ENCODE data around the gene PUS3. TPM values are rescaled to one million over a fixed set of nuclear protein-coding genes. Genes with fewer than 3 reads are reported as not detected.

PUS3 gene, protein sequence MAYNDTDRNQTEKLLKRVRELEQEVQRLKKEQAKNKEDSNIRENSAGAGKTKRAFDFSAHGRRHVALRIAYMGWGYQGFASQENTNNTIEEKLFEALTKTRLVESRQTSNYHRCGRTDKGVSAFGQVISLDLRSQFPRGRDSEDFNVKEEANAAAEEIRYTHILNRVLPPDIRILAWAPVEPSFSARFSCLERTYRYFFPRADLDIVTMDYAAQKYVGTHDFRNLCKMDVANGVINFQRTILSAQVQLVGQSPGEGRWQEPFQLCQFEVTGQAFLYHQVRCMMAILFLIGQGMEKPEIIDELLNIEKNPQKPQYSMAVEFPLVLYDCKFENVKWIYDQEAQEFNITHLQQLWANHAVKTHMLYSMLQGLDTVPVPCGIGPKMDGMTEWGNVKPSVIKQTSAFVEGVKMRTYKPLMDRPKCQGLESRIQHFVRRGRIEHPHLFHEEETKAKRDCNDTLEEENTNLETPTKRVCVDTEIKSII
- 16.5 and 23.6 TPM in 2 replicates for total RNA-seq

- H3K9me3 Mint-ChIP-seq: no peaks in the 10 kb centered on the region
- H3K4me3 Mint-ChIP-seq: peak within 1 kb of the TSS; percentile 98
- H3K27me3 Mint-ChIP-seq (ENCODE audit: insufficient read depth): peaks cover 34% of the 10 kb centered on the region
- H3K4me1 Mint-ChIP-seq (ENCODE audit: low read depth): peaks cover 28% of the 10 kb centered on the region
- peaks cover 30% of the 10 kb centered on the region for H3K36me3 Mint-ChIP-seq (ENCODE audit: low read depth)
- peak; percentile 85 for DNase-seq (ENCODE audit: low spot score)
- intact Hi-C loops (cut with micrococcal nuclease): loop anchor here (1.0 to 5.0 kb wide), 11 partner anchors 16 to 949 kb away; partner anchors contain the start of genes CCDC15, CHEK1, DCPS and EI24
- peak within 1 kb of the TSS; percentile 88 for H3K27ac Mint-ChIP-seq
Measured at GRCh38 chr11:125902927-125903710, at the start of gene PUS3. Gene PUS3, minus strand, starts transcription at chr11:125903206. Its CDS starts 6,922 bp downstream, at chr11:125896284.

GRCh38 chr11:125952559-125952958, 49.6 kb upstream of the PUS3 start:
- intact Hi-C loops (cut with micrococcal nuclease): no loop called here
- peaks cover 2% of the 10 kb centered on the region for H3K4me1 Mint-ChIP-seq (ENCODE audit: low read depth)
- no peaks in the 10 kb centered on the region for H3K9me3 Mint-ChIP-seq
- H3K27me3 Mint-ChIP-seq (ENCODE audit: insufficient read depth): no peaks in the 10 kb centered on the region
- DNase-seq (ENCODE audit: low spot score): no peak
- no peak overlapping the region for H3K4me3 Mint-ChIP-seq
- H3K27ac Mint-ChIP-seq: no peak overlapping the region
- no peaks in the 10 kb centered on the region for H3K36me3 Mint-ChIP-seq (ENCODE audit: low read depth)

GRCh38 chr11:125951731-125952130, 48.7 kb upstream of the PUS3 start:
- Mint-ChIP-seq H3K9me3 (no peaks in the 10 kb centered on the region), H3K4me1 (ENCODE audit: low read depth) (no peaks in the 10 kb centered on the region), H3K36me3 (ENCODE audit: low read depth) (no peaks in the 10 kb centered on the region), H3K27ac (no peak overlapping the region), H3K27me3 (ENCODE audit: insufficient read depth) (no peaks in the 10 kb centered on the region), H3K4me3 (no peak overlapping the region)
- no peak for DNase-seq (ENCODE audit: low spot score)
- intact Hi-C loops (cut with micrococcal nuclease): no loop called here

- H3K27ac Mint-ChIP-seq: no peak overlapping the region
- intact Hi-C loops (cut with micrococcal nuclease): no loop called here
- DNase-seq (ENCODE audit: low spot score): no peak
- no peaks in the 10 kb centered on the region for H3K27me3 Mint-ChIP-seq (ENCODE audit: insufficient read depth)
- no peaks in the 10 kb centered on the region for H3K36me3 Mint-ChIP-seq (ENCODE audit: low read depth)
- H3K4me3 Mint-ChIP-seq: no peak overlapping the region
- H3K9me3 Mint-ChIP-seq: no peaks in the 10 kb centered on the region
- H3K4me1 Mint-ChIP-seq (ENCODE audit: low read depth): no peaks in the 10 kb centered on the region
Measured at GRCh38 chr11:125950696-125951651, 48.0 kb upstream of the PUS3 start.

DNA sequence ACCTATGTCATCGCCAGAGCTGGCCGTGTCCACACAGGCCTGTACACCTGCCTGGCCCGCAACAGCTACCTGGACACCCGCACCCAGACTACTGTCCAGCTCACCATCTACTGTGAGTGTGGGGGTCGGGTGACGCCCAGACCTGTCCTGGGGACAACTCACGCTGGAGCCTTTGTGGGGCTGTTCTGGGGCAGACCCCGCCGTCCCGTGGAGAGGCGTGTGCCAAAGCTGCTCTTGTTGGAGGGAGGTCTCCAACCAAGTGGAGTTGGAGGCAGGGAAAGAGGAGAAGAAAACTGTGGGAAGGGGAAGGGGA, 47.1 kb upstream of the PUS3 start:
- Mint-ChIP-seq H3K27ac (no peak overlapping the region), H3K9me3 (no peaks in the 10 kb centered on the region), H3K27me3 (ENCODE audit: insufficient read depth) (no peaks in the 10 kb centered on the region), H3K36me3 (ENCODE audit: low read depth) (no peaks in the 10 kb centered on the region), H3K4me1 (ENCODE audit: low read depth) (no peaks in the 10 kb centered on the region), H3K4me3 (no peak overlapping the region)
- no peak for DNase-seq (ENCODE audit: low spot score)
- intact Hi-C loops (cut with micrococcal nuclease): no loop called here

- intact Hi-C loops (cut with micrococcal nuclease): no loop called here
- Mint-ChIP-seq H3K9me3 (no peaks in the 10 kb centered on the region), H3K27ac (no peak overlapping the region), H3K36me3 (ENCODE audit: low read depth) (no peaks in the 10 kb centered on the region), H3K4me1 (ENCODE audit: low read depth) (no peaks in the 10 kb centered on the region), H3K4me3 (no peak overlapping the region), H3K27me3 (ENCODE audit: insufficient read depth) (no peaks in the 10 kb centered on the region)
- DNase-seq (ENCODE audit: low spot score): no peak
Measured at GRCh38 chr11:125949271-125950177, 46.5 kb upstream of the PUS3 start.

GRCh38 chr11:125948278-125949051, 45.5 kb upstream of the PUS3 start:
- DNase-seq (ENCODE audit: low spot score): no peak
- no peak overlapping the region for H3K27ac Mint-ChIP-seq
- H3K9me3 Mint-ChIP-seq: no peaks in the 10 kb centered on the region
- H3K27me3 Mint-ChIP-seq (ENCODE audit: insufficient read depth): no peaks in the 10 kb centered on the region
- no peaks in the 10 kb centered on the region for H3K36me3 Mint-ChIP-seq (ENCODE audit: low read depth)
- intact Hi-C loops (cut with micrococcal nuclease): no loop called here
- no peaks in the 10 kb centered on the region for H3K4me1 Mint-ChIP-seq (ENCODE audit: low read depth)
- no peak overlapping the region for H3K4me3 Mint-ChIP-seq

- Mint-ChIP-seq H3K27me3 (ENCODE audit: insufficient read depth) (no peaks in the 10 kb centered on the region), H3K4me1 (ENCODE audit: low read depth) (no peaks in the 10 kb centered on the region), H3K27ac (no peak overlapping the region), H3K4me3 (no peak overlapping the region), H3K36me3 (ENCODE audit: low read depth) (no peaks in the 10 kb centered on the region), H3K9me3 (no peaks in the 10 kb centered on the region)
- intact Hi-C loops (cut with micrococcal nuclease): no loop called here
- no peak for DNase-seq (ENCODE audit: low spot score)
Measured at GRCh38 chr11:125947419-125948277, 44.6 kb upstream of the PUS3 start.

GRCh38 chr11:125946712-125947418, 43.9 kb upstream of the PUS3 start:
- intact Hi-C loops (cut with micrococcal nuclease): no loop called here
- Mint-ChIP-seq H3K27me3 (ENCODE audit: insufficient read depth) (no peaks in the 10 kb centered on the region), H3K36me3 (ENCODE audit: low read depth) (no peaks in the 10 kb centered on the region), H3K4me3 (no peak overlapping the region), H3K9me3 (no peaks in the 10 kb centered on the region), H3K4me1 (ENCODE audit: low read depth) (no peaks in the 10 kb centered on the region), H3K27ac (no peak overlapping the region)
- no peak for DNase-seq (ENCODE audit: low spot score)

- Mint-ChIP-seq H3K27me3 (ENCODE audit: insufficient read depth) (no peaks in the 10 kb centered on the region), H3K27ac (no peak within 1 kb of the TSS), H3K36me3 (ENCODE audit: low read depth) (no peaks in the 10 kb centered on the region), H3K4me1 (ENCODE audit: low read depth) (no peaks in the 10 kb centered on the region), H3K4me3 (no peak within 1 kb of the TSS), H3K9me3 (no peaks in the 10 kb centered on the region)
- DNase-seq (ENCODE audit: low spot score): no peak
- intact Hi-C loops (cut with micrococcal nuclease): no loop called here
Measured at GRCh38 chr11:125945797-125946520, 43.0 kb upstream of the PUS3 start, which contains the start of gene VSIG10L2. Gene VSIG10L2, plus strand, starts transcription at chr11:125946044. Its CDS starts 12 bp downstream, at chr11:125946056.

Data from activated T-helper 1 cell treated with anti-CD3 and anti-CD28 coated beads, Interleukin-12 subunit alpha, Interleukin-12 subunit beta, Interleukin-2, Interleukin-4 antibody, amounts not matched to agents 30 ng/mL and 10 ng/mL and 1 ng/mL, durations not matched to agents 14 hours and 24 hours and 36 hours (primary cell).